H1 (cell line): ENCODE measurements around the gene ESCO1. TPM values are rescaled to one million over a fixed set of nuclear protein-coding genes. Genes with fewer than 3 reads are reported as not detected.

Experiments
- CTCF ChIA-PET: fragments of 300-600 bp; sonication (Branson Sonifier 250); formaldehyde crosslinking; loops from one replicate; lab custom pipeline; 2021; ENCODE audit not compliant: partially characterized antibody; lab: Charles Lee
- POLR2A ChIA-PET: fragments of 300-600 bp; sonication (Branson Sonifier 250); formaldehyde crosslinking; loops from one replicate; lab custom pipeline; 2021; ENCODE audit warnings: inconsistent platforms; ENCODE audit not compliant: partially characterized antibody; lab: Charles Lee
- DNase-seq, 2 experiments: peaks; one replicate each; pipeline versions ENCODE4 v3.0.0 to v3.0.0-alpha.2; 2010 to 2022; ENCODE audit warnings: low spot score in 2 of 2, low read depth in 1 of 2, mixed read lengths in 1 of 2
- FAIRE-seq: peaks from 2 replicates; lab custom pipeline; 2011; peaks lifted over from hg19 to GRCh38; lab: Jason Lieb, UNC
- H2AFZ ChIP-seq: 2 replicates; pipeline ENCODE4 v1.8.1; 2012; ENCODE audit warnings: low read length, inconsistent platforms
- H2AK5ac ChIP-seq: 2 replicates; pipeline ENCODE4 v1.6.1; 2013; ENCODE audit warnings: low read depth, low read length
- H2BK120ac ChIP-seq: replicated peaks from 2 replicates; pipeline ENCODE3; 2013; ENCODE audit warnings: low read depth, low read length, inconsistent platforms
- H2BK12ac ChIP-seq: 2 replicates; pipeline ENCODE4 v1.6.1; 2013; ENCODE audit warnings: low read depth, low read length
- H2BK15ac ChIP-seq: 2 replicates; pipeline ENCODE4 v1.6.1; 2013; ENCODE audit warnings: low read length
- H2BK20ac ChIP-seq: 2 replicates; pipeline ENCODE4 v1.6.1; 2013; ENCODE audit warnings: low read length
- H2BK5ac ChIP-seq: 2 replicates; pipeline ENCODE4 v1.6.1; 2013; ENCODE audit warnings: low read depth, low read length
- H3K14ac ChIP-seq: 2 replicates; pipeline ENCODE4 v1.6.1; 2013; ENCODE audit warnings: inconsistent platforms; ENCODE audit not compliant: insufficient read length
- H3K18ac ChIP-seq: 2 replicates; pipeline ENCODE4 v1.6.1; 2013; ENCODE audit warnings: low read length; ENCODE audit errors: extremely low read depth
- H3K23ac ChIP-seq: 2 replicates; pipeline ENCODE4 v1.6.1; 2013; ENCODE audit warnings: inconsistent platforms; ENCODE audit not compliant: insufficient read length
- H3K23me2 ChIP-seq: 2 replicates; pipeline ENCODE4 v1.6.1; 2013; ENCODE audit warnings: low read depth, low read length
- H3K27ac ChIP-seq: 2 replicates; pipeline ENCODE4 v1.6.1; 2011; ENCODE audit warnings: low read depth, low read length, inconsistent platforms
- H3K27me3 ChIP-seq, 4 experiments: replicated peaks in 1 of 4; 1 replicate in 1 of 4; 2 replicates in 3 of 4; pipeline versions ENCODE4 v1.6.1 to v1.8.1; 2011 to 2013; ENCODE audit warnings: low read length in 3 of 4, mild to moderate bottlenecking in 3 of 4, inconsistent platforms in 2 of 4, mixed read lengths in 2 of 4, moderate library complexity in 1 of 4; ENCODE audit not compliant: control insufficient read depth in 3 of 4, insufficient read depth in 3 of 4; ENCODE audit errors: extremely low read depth in 1 of 4
- H3K36me3 ChIP-seq, 4 experiments: 2 replicates each; pipeline versions ENCODE4 v1.6.1 to v1.8.1; 2011 to 2013; ENCODE audit warnings: mild to moderate bottlenecking in 4 of 4, low read length in 3 of 4, moderate library complexity in 2 of 4, control low read depth in 1 of 4, inconsistent platforms in 1 of 4; ENCODE audit not compliant: insufficient read depth in 4 of 4, control insufficient read depth in 2 of 4
- H3K4ac ChIP-seq: replicated peaks from 2 replicates; pipeline ENCODE3; 2013; ENCODE audit warnings: low read length, low read depth, mixed read lengths, inconsistent platforms; ENCODE audit not compliant: insufficient read length
- H3K4me1 ChIP-seq, 4 experiments: replicated peaks in 1 of 4; 1 replicate in 1 of 4; 2 replicates in 3 of 4; pipeline versions ENCODE4 v1.6.1 to v1.8.1; 2011 to 2013; ENCODE audit warnings: low read length in 3 of 4, inconsistent platforms in 2 of 4, mixed read lengths in 1 of 4; ENCODE audit not compliant: insufficient read depth in 4 of 4, control insufficient read depth in 3 of 4
- H3K4me2 ChIP-seq, 2 experiments: 2 replicates each; pipeline versions ENCODE4 v1.6.1 to v1.8.1; 2011 to 2013; ENCODE audit warnings: low read depth in 2 of 2, low read length in 2 of 2, control low read depth in 1 of 2, inconsistent platforms in 1 of 2, mild to moderate bottlenecking in 1 of 2; ENCODE audit not compliant: insufficient read depth in 1 of 2
- H3K4me3 ChIP-seq, 4 experiments: fragments of 200-600, 300-600 bp in 1 of 4; sonication (generic), shearing (Covaris generic), sonication (Bioruptor Twin) in 1 of 4; 2 replicates each; pipeline versions ENCODE4 v1.5.1 to v1.8.1; 2011 to 2016; ENCODE audit warnings: low read length in 4 of 4, low read depth in 3 of 4, control low read depth in 2 of 4, inconsistent platforms in 2 of 4, mild to moderate bottlenecking in 2 of 4, mixed read lengths in 1 of 4, moderate library complexity in 1 of 4; ENCODE audit not compliant: insufficient read depth in 2 of 4; ENCODE audit errors: extremely low read depth in 1 of 4
- H3K56ac ChIP-seq: replicated peaks from 2 replicates; pipeline ENCODE3; 2013; ENCODE audit warnings: low read depth, mild to moderate bottlenecking, mixed read lengths, low read length, inconsistent platforms; ENCODE audit not compliant: insufficient read length
- H3K79me1 ChIP-seq: 2 replicates; pipeline ENCODE4 v1.6.1; 2013; ENCODE audit warnings: low read depth, low read length, control low read depth
- H3K79me2 ChIP-seq, 2 experiments: 2 replicates each; pipeline versions ENCODE4 v1.6.1 to v1.8.1; 2012 to 2013; ENCODE audit warnings: low read length in 2 of 2, mild to moderate bottlenecking in 2 of 2, inconsistent platforms in 1 of 2; ENCODE audit not compliant: insufficient read depth in 2 of 2, control insufficient read depth in 1 of 2
- H3K9ac ChIP-seq, 4 experiments: replicated peaks in 1 of 4; 1 replicate in 1 of 4; 2 replicates in 3 of 4; pipeline versions ENCODE4 v1.6.1 to v1.8.1; 2011 to 2013; ENCODE audit warnings: low read depth in 3 of 4, low read length in 3 of 4, control low read depth in 2 of 4, mild to moderate bottlenecking in 2 of 4, moderate library complexity in 2 of 4, inconsistent platforms in 1 of 4; ENCODE audit errors: extremely low read depth in 1 of 4
- H3K9me3 ChIP-seq, 2 experiments: 2 replicates each; pipeline versions ENCODE4 v1.6.1 to v1.8.1; 2012 to 2013; ENCODE audit warnings: mild to moderate bottlenecking in 2 of 2, moderate library complexity in 2 of 2, control low read depth in 1 of 2, inconsistent platforms in 1 of 2, low read depth in 1 of 2, low read length in 1 of 2, mixed read lengths in 1 of 2; ENCODE audit not compliant: insufficient read depth in 2 of 2
- H4K20me1 ChIP-seq, 2 experiments: replicated peaks in 1 of 2; 2 replicates each; pipeline versions ENCODE3 to v1.8.1; 2011 to 2013; ENCODE audit warnings: inconsistent platforms in 2 of 2, low read length in 2 of 2, mild to moderate bottlenecking in 1 of 2; ENCODE audit not compliant: insufficient read depth in 2 of 2, control insufficient read depth in 1 of 2
- H4K5ac ChIP-seq: 2 replicates; pipeline ENCODE4 v1.6.1; 2013; ENCODE audit warnings: low read length, low read depth, mixed read lengths, inconsistent platforms; ENCODE audit not compliant: insufficient read length
- H4K8ac ChIP-seq: 2 replicates; pipeline ENCODE4 v1.8.0; 2013; ENCODE audit warnings: mild to moderate bottlenecking, moderate library complexity, low read length, inconsistent platforms; ENCODE audit not compliant: insufficient read depth; ENCODE audit errors: extremely low read depth
- H4K91ac ChIP-seq: replicated peaks from 2 replicates; pipeline ENCODE3; 2013; ENCODE audit warnings: low read length, mixed read lengths, inconsistent platforms; ENCODE audit not compliant: insufficient read length
- BRCA1 ChIP-seq: IDR thresholded peaks from 2 replicates; pipeline ENCODE4 v1.6.1; 2012; ENCODE audit warnings: low read depth, low read length, improper control_type of control experiment
- CEBPB ChIP-seq: IDR thresholded peaks from 2 replicates; pipeline ENCODE4 v1.6.1; 2012; ENCODE audit warnings: low read depth, low read length
- CHD2 ChIP-seq: IDR thresholded peaks from 2 replicates; pipeline ENCODE4 v1.6.1; 2012; ENCODE audit warnings: low read length, improper control_type of control experiment
- FOSL1 ChIP-seq: IDR thresholded peaks from 2 replicates; pipeline ENCODE4 v1.6.1; 2011; ENCODE audit warnings: mild to moderate bottlenecking, low read depth, low read length, moderate library complexity; ENCODE audit not compliant: insufficient read depth
- KDM4A ChIP-seq: IDR thresholded peaks from one replicate; pipeline ENCODE4 v1.7.1; 2012; ENCODE audit warnings: low read depth, mild to moderate bottlenecking, moderate library complexity, low read length, inconsistent platforms; ENCODE audit not compliant: severe bottlenecking
- NANOG ChIP-seq: IDR thresholded peaks from 2 replicates; pipeline ENCODE4 v1.6.1; 2011; ENCODE audit warnings: low read length, low read depth, mild to moderate bottlenecking, inconsistent platforms; ENCODE audit not compliant: insufficient read depth, poor library complexity, severe bottlenecking
- PHF8 ChIP-seq: fragments of 200-600 bp; sonication (generic); conservative IDR thresholded peaks from 2 replicates; pipeline ENCODE4 v1.7.1; 2012; ENCODE audit warnings: low read depth, mild to moderate bottlenecking, inconsistent platforms, low read length, moderate library complexity
- RFX5 ChIP-seq: IDR thresholded peaks from 2 replicates; pipeline ENCODE4 v1.6.1; 2011; ENCODE audit warnings: low read depth, low read length, improper control_type of control experiment, borderline replicate concordance
- SAP30 ChIP-seq: fragments of 300-600 bp; sonication (generic); IDR thresholded peaks from 2 replicates; pipeline ENCODE4 v1.7.1; 2012; ENCODE audit warnings: low read length, moderate library complexity, mild to moderate bottlenecking, inconsistent platforms; ENCODE audit not compliant: insufficient read depth, insufficient replicate concordance
- SUZ12 ChIP-seq: fragments of 200-600 bp; sonication (generic); IDR thresholded peaks from 2 replicates; pipeline ENCODE4 v1.6.1; 2012; ENCODE audit warnings: mild to moderate bottlenecking, inconsistent platforms, low read length, moderate library complexity, mixed read lengths
- TAF1 ChIP-seq: IDR thresholded peaks from 2 replicates; pipeline ENCODE4 v1.6.1; 2011; ENCODE audit warnings: mild to moderate bottlenecking, low read depth, low read length
- TBP ChIP-seq: IDR thresholded peaks from 2 replicates; pipeline ENCODE4 v1.6.1; 2011; ENCODE audit warnings: low read depth, low read length, improper control_type of control experiment
- WGBS, 2 experiments: shearing (Covaris generic) in 1 of 2; methylation state at CpG; one replicate each; pipeline versions ENCODE4 v1.1.6 to v1.1.7; 2013 to 2015; ENCODE audit warnings: low lambda C conversion rate in 2 of 2, mixed read lengths in 2 of 2, inconsistent platforms in 1 of 2, low coverage in 1 of 2, missing lambda C conversion rate in 1 of 2; ENCODE audit not compliant: insufficient replicate concordance in 2 of 2, insufficient coverage in 1 of 2, insufficient read length in 1 of 2; ENCODE audit errors: extremely low coverage in 1 of 2, missing lambda C conversion rate in 1 of 2; 5-methylcytosine and 5-hydroxymethylcytosine counted together
- polyA plus RNA-seq, 7 experiments: library from polyadenylated mRNA; depleted of rRNA in 3 of 7; stranded (reverse) in 5 of 7; unstranded in 2 of 7; fragments of >200 nt in 5 of 7; fragments of 200-250 nt in 2 of 7; gene quantifications; 1 replicate in 5 of 7; 2 replicates in 1 of 7; 4 replicates in 1 of 7; pipeline versions ENCODE4 v1.2.1 to v1.2.3, GENCODE V29; 2011 to 2013; ENCODE audit warnings: missing spikeins in 2 of 7, mixed read lengths in 2 of 7
- total RNA-seq: library from RNA; stranded (reverse); fragmentation: NEBNext Ultra II Directional; extraction: Animal tissue kit (Norgen Biotek cat#: 25700); gene quantifications from 2 replicates; pipeline ENCODE4 v1.2.1, GENCODE V29; 2021

Gene ESCO1
- total and polyA plus RNA-seq, 2 of the 8 experiments (the other 6 are each of a cell fraction or from before 2014, with no cell fraction given), result 5.8 to 48.3 TPM

DNA sequence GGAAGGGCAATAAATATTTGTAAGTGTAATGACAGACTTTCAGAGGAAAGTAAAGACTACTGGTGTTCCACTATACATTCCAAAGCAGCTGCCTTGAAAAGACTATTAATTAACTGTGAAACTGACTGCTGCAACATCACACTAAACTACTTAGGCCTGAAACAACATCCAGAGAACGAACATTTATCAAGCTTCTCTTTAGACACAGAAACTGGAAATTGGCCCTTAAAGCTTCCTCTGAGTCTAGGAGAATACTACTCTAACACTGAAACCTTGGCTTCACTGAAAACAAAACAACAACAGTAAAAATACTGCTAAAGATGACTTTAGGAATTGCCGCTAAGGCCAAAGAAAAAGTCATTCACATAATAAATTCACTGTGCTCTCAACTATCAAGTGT is 74.6 kb downstream of the ESCO1 start:
- ChIA-PET POLR2A (no interaction called here), CTCF (interaction anchor here (0.9 kb wide), 1 partner anchor 31 kb away, joined by 3 read pairs; no protein-coding TSS in a partner anchor)

More for the DNA sequence above, 74.6 kb downstream of the ESCO1 start:
- no peak overlapping the region for H3K9ac ChIP-seq
- TF ChIP-seq SUZ12 (no peak), CEBPB (no peak), KDM4A (no peak), CHD2 (no peak), TAF1 (no peak), PHF8 (no peak), SAP30 (no peak), NANOG (no peak), BRCA1 (no peak), RFX5 (no peak), TBP (no peak), FOSL1 (no peak)
- TF ChIP-seq, all 59 proteins: peak for 0
- FAIRE-seq, result no peak
- Histone ChIP-seq H2AFZ (no peak overlapping the region), H3K36me3 (peaks cover 0 to 46% (median 6%) of the 10 kb centered on the region in 4 experiments; a peak in 7 of 8 replicates), H3K18ac (no peak overlapping the region), H2BK5ac (no peak overlapping the region), H3K4me3 (no peak overlapping the region), H3K79me1 (no peaks in the 10 kb centered on the region), H3K79me2 (no peaks in the 10 kb centered on the region), H4K5ac (no peak overlapping the region), H3K23ac (no peak overlapping the region), H3K4me1 (no peaks in the 10 kb centered on the region), H2BK20ac (no peak overlapping the region), H3K56ac (no peak overlapping the region), H3K4me2 (no peak overlapping the region), H4K8ac (no peak overlapping the region), H3K4ac (no peak overlapping the region), H3K27ac (no peak overlapping the region), H4K20me1 (no peaks in the 10 kb centered on the region), H2BK12ac (no peak overlapping the region), H2AK5ac (no peak overlapping the region), H3K23me2 (no peaks in the 10 kb centered on the region), H3K9me3 (no peaks in the 10 kb centered on the region), H3K14ac (no peak overlapping the region), H3K27me3 (no peaks in the 10 kb centered on the region), H2BK15ac (no peak overlapping the region), H4K91ac (no peak overlapping the region), H2BK120ac (no peak overlapping the region)
- no peak for DNase-seq
- WGBS, 2 experiments, result 87% methylated on average over 2 of the region's 2 CpGs; no CpG with 5 or more reads in 1 of the 2 experiments
